ENCODE measurements around the gene SCAMP5. TPM values are rescaled to one million over a fixed set of nuclear protein-coding genes. Genes with fewer than 3 reads are reported as not detected.

The SCAMP5 gene
- total and polyA plus RNA-seq, 2 of the 13 experiments (the other 11 are each of a cell fraction or from before 2014, with no cell fraction given): 34.3 to 49.0 TPM

- TF ChIP-seq REST (IDR thresholded peaks at IDR 0.05; ENCODE audit: borderline replicate concordance in 1 of 2, low read depth in 1 of 2, low read length in 2 of 2) (no peak), ZNF569 (CRISPR knock-in tag; IDR thresholded peaks at IDR 0.05; ENCODE audit: borderline replicate concordance) (no peak), ZBTB26 (CRISPR knock-in tag; IDR thresholded peaks at IDR 0.05; ENCODE audit: borderline replicate concordance) (no peak), SMAD1 (CRISPR knock-in tag; IDR thresholded peaks at IDR 0.05; ENCODE audit: borderline replicate concordance, low read depth) (no peak), DR1 (CRISPR knock-in tag; IDR thresholded peaks at IDR 0.05) (no peak), ZNF281 (CRISPR knock-in tag; IDR thresholded peaks at IDR 0.05; ENCODE audit: borderline replicate concordance) (no peak), FOXP1 (IDR thresholded peaks at IDR 0.05) (no peak), FOXP1 (CRISPR knock-in tag; IDR thresholded peaks at IDR 0.05) (no peak), FUBP1 (CRISPR knock-in tag; IDR thresholded peaks at IDR 0.05; ENCODE audit: borderline replicate concordance) (no peak), ZMAT5 (CRISPR knock-in tag; IDR thresholded peaks at IDR 0.05; ENCODE audit: borderline replicate concordance, low read depth) (no peak)
Observed at GRCh38 chr15:74995779-74996765, 709 bp downstream of the SCAMP5 start (continued).

Measured in HepG2 (cell line).